Right lobe of liver (tissue), 6 donors: ENCODE measurements around the gene ELMO1. TPM values are rescaled to one million over a fixed set of nuclear protein-coding genes. Genes with fewer than 3 reads are reported as not detected.

Experiments
- ATAC-seq, 4 donors: fragments of 200-7000 bp; cut with Tn5 transposase; one replicate each; pipeline ENCODE4 v1.9.1; 2020; ENCODE audit warnings: mild to moderate bottlenecking in 4 of 4, moderate library complexity in 4 of 4
- DNase-seq, 3 donors: peaks; one replicate each; pipeline ENCODE4 v3.0.0-alpha.2; 2020
- H3K27ac ChIP-seq, 3 donors: fragments of 200-600 bp; one replicate each; pipeline ENCODE4 v1.8.0; 2022
- H3K27me3 ChIP-seq, 2 donors: fragments of 200-600 bp; one replicate each; pipeline ENCODE4 v1.8.0; 2022
- H3K36me3 ChIP-seq, 4 donors: fragments of 200-600 bp; sonication (generic) in 1 of 4; one replicate each; pipeline versions ENCODE4 v1.5.1 to v1.8.0; 2017 to 2022; ENCODE audit warnings: control low read depth in 1 of 4
- H3K4me1 ChIP-seq, 4 donors: fragments of 200-600 bp; sonication (generic) in 1 of 4; one replicate each; pipeline versions ENCODE4 v1.5.1 to v1.8.0; 2017 to 2022; ENCODE audit warnings: control low read depth in 1 of 4
- H3K4me3 ChIP-seq, 3 donors: fragments of 200-600 bp; one replicate each; pipeline ENCODE4 v1.8.0; 2022
- H3K9me3 ChIP-seq, 4 donors: fragments of 200-600 bp; sonication (generic) in 1 of 4; one replicate each; pipeline versions ENCODE4 v1.5.1 to v1.8.0; 2017 to 2022; ENCODE audit warnings: control low read depth in 1 of 4
- CTCF ChIP-seq, 4 donors: fragments of 200-600 bp in 3 of 4; fragments of 450-650 bp in 1 of 4; IDR thresholded peaks; one replicate each; pipeline versions ENCODE4 v1.5.1 to v1.8.0; 2016 to 2022; ENCODE audit warnings: antibody characterized with exemption in 4 of 4, mild to moderate bottlenecking in 2 of 4
- POLR2A ChIP-seq: fragments of 450-650 bp; IDR thresholded peaks from one replicate; pipeline ENCODE4 v1.6.1; 2017; ENCODE audit warnings: antibody characterized with exemption, mild to moderate bottlenecking
- WGBS: methylation state at CpG from one replicate; pipeline ENCODE4 v1.1.6; 2018; ENCODE audit warnings: low coverage, low lambda C conversion rate; ENCODE audit not compliant: insufficient coverage; ENCODE audit errors: missing lambda C conversion rate; 5-methylcytosine and 5-hydroxymethylcytosine counted together
- intact Hi-C, 2 donors: fragments of 100-400 bp; cut with DNase I; formaldehyde crosslinking; loops; one replicate each; pipeline versions ENCODE4 v1.11.2 to v1.14.1; 2022
- total RNA-seq, 6 experiments: library from RNA; depleted of rRNA in 2 of 6; stranded (reverse); fragments of >200 nt in 2 of 6; fragmentation: NEBNext Ultra II Directional in 3 of 6; extraction: Animal tissue kit (Norgen Biotek cat#: 25700) in 3 of 6; gene quantifications; one replicate each; pipeline versions ENCODE4 v1.1.0 to v1.2.4, GENCODE V29; 2016 to 2023
- donor health status: DM: no; HTN: yes; CAD: no.
- donor health status: DM: no; HTN: no; CAD: no.
- donor health status: DM: no; HTN: no; CAD: no.
- donor health status: DM: no; HTN: yes; CAD: no.
- donor health status: DM: no; HTN: yes; CAD: no.

The ELMO1 gene
- total RNA-seq, 6 experiments from 2014 or later = 18.4 to 55.4 (median 25.1) TPM

- ATAC-seq = peak; percentile 18 to 67 (median 48)
- Histone ChIP-seq H3K36me3 (peaks cover 0 to 5% (median 0%) of the 10 kb centered on the region in 4 donors), H3K4me1 (peaks cover 0 to 20% (median 8%) of the 10 kb centered on the region in 4 donors), H3K27ac (peak overlapping the region in 1 of 3 donors; percentile 50), H3K4me3 (no peak overlapping the region), H3K27me3 (no peaks in the 10 kb centered on the region), H3K9me3 (no peaks in the 10 kb centered on the region)
- 60% methylated on average over 10 of the region's 10 CpGs for WGBS
- no peak for DNase-seq
- intact Hi-C loops = no loop called here
- no peak for TF ChIP-seq POLR2A
- no peak for TF ChIP-seq CTCF (IDR thresholded peaks at IDR 0.05)
Measured at GRCh38 chr7:37198041-37198905, 250.4 kb downstream of the ELMO1 start.

GRCh38 chr7:37197108-37197507 is 251.6 kb downstream of the ELMO1 start:
- H3K36me3 ChIP-seq = peaks cover 0 to 5% (median 0%) of the 10 kb centered on the region in 4 donors
- no peak overlapping the region for H3K27ac ChIP-seq
- no peak for DNase-seq
- TF ChIP-seq CTCF (IDR thresholded peaks at IDR 0.05) (no peak), POLR2A (no peak)
- H3K27me3 ChIP-seq = no peaks in the 10 kb centered on the region
- intact Hi-C loops = no loop called here
- 88% methylated on average over 10 of the region's 10 CpGs for WGBS
- H3K4me3 ChIP-seq = no peak overlapping the region
- no peaks in the 10 kb centered on the region for H3K9me3 ChIP-seq
- peaks cover 0 to 25% (median 8%) of the 10 kb centered on the region in 4 donors for H3K4me1 ChIP-seq
- no peak for ATAC-seq

GRCh38 chr7:37196676-37197075 is 252.0 kb downstream of the ELMO1 start:
- DNase-seq = no peak
- no peak for ATAC-seq
- intact Hi-C loops = no loop called here
- Histone ChIP-seq H3K36me3 (peaks cover 0 to 5% (median 0%) of the 10 kb centered on the region in 4 donors), H3K9me3 (no peaks in the 10 kb centered on the region), H3K4me1 (peaks cover 0 to 27% (median 8%) of the 10 kb centered on the region in 4 donors), H3K27ac (no peak overlapping the region), H3K4me3 (no peak overlapping the region), H3K27me3 (no peaks in the 10 kb centered on the region)
- 80% methylated on average over 2 of the region's 2 CpGs for WGBS
- no peak for TF ChIP-seq CTCF (IDR thresholded peaks at IDR 0.05)
- TF ChIP-seq POLR2A = no peak

GRCh38 chr7:37195388-37195787 is 253.3 kb downstream of the ELMO1 start:
- TF ChIP-seq POLR2A (no peak), CTCF (IDR thresholded peaks at IDR 0.05) (no peak)
- Histone ChIP-seq H3K4me3 (no peak overlapping the region), H3K27me3 (no peaks in the 10 kb centered on the region), H3K36me3 (peaks cover 0 to 5% (median 0%) of the 10 kb centered on the region in 4 donors), H3K9me3 (no peaks in the 10 kb centered on the region), H3K4me1 (peaks cover 0 to 32% (median 4%) of the 10 kb centered on the region in 4 donors), H3K27ac (no peak overlapping the region)
- intact Hi-C loops = no loop called here
- no peak for ATAC-seq
- WGBS = 75% methylated on average over 4 of the region's 7 CpGs
- DNase-seq = no peak
